GM19468 (cell line): Measurements from ENCODE around the gene TANC1.

Experiments
- ATAC-seq: cut with Tn5 transposase; IDR thresholded peaks from one replicate; pipeline ENCODE4 v1.9.1; 2021; ENCODE audit warnings: mild to moderate bottlenecking, moderate library complexity, moderate number of reproducible peaks; ENCODE audit not compliant: unreplicated experiment; ENCODE audit errors: extremely low read depth

The TANC1 gene

DNA sequence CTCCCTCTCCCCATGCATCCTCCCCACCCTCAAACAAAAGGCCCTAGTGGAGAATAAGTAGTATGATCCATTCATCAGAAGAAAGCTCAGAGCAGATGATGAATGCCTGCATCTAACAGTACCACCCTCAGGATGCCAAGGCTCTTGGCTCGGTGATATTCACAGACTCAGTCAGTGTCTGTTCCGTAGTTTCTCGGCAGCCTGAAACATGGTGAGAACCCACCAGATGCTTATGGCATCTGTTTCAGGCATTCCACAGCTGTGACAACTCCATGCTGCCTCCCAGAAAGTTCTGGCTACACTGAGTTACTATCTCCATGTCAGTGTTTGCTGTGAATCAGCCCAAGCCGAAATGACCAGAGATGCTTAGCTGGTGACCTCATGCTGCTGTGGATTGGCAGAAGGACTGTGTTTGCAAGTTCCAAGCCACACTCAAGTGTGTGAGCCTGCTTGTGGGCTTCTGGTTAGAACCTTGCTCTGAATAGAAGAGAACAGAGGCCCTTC, 234.2 kb downstream of the TANC1 start:
- ATAC-seq, result no peak

DNA sequence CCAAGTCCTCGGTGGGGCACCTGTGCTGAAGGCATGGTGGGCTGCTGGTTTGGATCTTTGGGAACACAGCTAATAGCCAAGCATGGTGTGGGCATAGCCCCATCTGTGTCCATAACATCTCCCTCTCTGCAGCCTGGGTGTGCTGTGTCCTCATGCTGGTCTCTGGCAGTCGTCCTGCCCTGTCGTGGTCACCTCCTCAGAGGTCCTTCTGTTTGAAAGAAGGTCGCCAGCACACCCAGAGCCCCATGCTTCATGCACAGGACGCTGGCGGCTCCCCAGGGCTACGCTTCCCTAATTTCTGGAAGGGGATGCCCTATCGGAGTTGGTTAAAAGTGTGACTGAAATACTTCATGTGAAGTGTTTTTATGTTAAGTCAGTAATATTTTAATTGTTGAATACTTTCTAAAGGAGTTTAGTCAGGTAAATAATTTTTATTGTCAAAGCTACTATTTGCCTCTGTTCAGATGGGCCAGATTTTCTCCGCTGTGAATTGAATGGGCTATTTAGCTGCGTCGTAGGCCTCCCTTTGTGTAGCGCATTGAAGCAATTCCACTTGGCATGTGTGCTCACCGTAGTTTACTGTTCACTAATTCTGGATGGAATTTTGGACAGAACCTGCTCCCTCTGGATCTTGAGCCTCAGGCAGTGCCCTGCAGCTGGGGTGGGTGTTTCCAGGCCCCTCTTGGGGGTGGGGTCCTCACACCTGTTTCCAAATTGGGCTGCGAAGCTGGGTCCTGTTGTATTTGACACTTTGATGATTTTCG, 236.1 kb downstream of the TANC1 start:
- ATAC-seq, result no peak

DNA sequence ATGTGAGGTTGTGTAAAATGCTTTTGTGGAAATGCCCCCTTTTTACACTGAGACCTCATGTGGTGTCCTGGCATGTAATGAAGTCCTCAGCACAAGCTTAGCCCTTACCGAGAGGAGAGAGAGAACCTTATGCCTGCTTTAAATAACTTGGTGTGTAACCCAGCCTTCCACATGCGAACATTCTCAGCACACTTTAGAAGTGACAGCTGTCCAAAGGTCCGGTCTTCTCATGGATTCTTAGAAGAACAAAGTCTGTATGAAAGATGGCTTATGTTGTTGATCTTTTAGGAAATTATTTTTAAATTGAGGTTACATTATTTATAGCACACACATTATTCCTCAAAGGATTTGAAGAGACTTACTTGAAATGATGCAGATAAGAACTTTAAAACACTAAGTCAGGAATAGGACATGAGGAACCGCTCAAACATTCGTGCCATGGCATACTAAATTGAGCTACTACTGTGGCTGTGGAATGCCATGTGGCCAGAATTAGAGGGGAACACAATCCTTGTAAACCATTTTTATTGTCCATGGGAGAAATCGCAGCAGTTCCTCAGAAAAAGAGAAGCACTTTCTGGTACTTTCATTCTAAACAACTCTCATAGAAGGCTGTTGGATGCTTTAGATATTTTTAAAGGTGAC, 238.4 kb downstream of the TANC1 start:
- no peak for ATAC-seq

DNA sequence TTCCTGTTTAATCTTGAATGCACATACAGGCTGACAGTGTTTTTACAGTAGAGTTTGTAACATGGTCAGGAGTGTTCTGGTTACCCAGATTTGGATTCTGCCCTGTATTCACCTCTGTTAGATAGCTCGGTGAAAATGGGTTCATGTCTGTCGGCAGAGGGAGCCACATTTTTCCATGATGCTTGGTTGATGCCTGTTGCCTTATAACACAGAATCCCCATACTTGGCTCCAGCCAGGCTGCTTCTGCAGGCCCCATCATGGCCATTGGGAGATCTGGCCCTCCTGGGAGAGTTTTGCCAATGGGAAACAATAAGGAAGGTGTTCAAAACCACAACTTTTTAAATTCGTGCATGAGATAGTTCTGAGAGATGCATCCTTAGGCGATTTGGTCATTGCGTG, 240.0 kb downstream of the TANC1 start:
- ATAC-seq, result no peak

DNA sequence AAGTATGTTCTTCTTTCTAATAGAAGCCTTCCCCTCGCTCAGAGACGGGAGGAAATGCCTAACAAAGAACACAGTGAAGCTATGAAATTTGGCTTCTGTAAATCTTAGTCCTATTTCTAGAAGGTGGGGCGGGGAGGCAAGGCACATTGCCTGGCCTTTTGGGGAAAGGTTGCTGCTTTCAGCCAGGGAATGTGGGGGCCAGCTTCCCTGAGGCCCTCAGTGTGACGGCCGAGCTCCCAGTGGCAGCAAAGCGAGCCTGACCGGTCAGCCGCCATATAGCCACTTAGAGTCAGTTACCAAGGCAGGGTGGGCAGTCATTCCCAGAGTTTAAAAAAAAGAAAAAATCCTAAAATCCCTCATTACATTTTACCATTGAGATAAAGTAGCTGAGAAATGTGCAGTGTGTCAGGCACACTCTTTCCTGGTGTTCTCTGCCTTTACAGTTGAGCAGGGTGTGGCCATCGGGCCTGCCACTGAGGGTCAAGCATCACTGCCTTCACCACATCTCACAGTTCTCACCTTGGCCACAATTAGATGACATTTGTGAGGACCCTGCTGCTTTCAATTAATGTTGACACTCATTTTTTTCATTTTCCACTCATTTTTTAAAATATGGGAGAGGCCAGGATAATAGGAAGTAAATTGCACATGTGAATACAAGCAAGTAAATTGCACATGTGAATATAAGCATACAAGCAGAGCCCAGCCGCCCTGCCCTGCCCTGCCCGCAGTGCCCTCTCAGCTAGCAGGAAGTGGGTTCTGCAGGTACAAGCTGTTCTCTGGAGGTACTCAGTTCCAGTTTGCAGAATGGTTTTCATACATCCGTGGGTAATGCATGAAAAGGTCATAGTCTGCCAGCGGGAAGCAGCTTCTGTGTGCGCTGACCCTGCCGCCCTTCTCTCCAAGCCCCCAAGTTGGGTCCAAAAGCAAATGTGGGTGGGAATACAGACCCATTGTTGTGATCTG, 241.2 kb downstream of the TANC1 start:
- peak; percentile 80 for ATAC-seq

DNA sequence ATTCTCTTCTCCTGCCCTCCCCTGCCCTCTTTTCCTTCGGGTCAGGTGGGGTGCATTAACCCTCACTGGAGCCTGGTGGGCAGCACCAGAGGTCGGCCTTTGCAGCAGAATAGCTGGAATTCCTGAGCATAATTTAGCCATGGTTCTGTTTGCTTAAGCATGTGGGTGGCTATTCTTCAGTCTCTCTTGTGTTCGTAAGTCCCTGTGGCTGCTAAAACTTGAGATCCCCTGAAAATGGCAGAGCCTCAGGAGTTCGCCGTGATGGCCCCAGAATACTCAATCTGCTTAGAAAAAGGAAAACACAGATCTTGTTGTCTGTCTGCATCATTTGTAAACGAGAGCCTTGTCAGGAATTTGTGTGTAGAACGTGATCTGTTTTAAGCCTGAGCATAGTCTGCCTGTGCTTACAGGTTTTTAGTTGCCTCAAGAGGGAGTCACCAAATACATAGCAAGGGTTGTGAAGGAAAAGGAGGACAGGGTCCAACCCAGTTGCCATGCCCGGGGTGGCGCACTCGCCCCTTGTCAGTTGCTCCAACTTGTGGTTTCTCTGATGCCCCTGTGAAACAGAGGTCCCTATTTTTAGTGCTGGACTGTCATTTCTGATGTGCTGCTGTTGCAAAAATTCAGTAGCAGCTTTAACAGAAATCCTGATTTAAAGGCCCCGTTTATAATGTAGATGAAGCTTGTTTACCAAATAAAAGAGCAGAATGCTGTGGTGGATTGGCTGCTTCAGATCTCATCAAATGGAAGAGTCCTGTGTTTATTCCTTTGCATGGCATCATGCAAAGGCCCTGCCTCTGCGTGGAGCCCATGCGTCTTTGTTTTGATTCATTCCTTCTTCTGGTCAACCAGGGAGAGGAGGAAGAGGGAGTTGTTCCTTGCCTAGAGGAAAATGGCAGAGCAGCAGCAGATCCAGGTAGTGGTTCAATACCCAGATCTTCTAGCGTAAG, 243.3 kb downstream of the TANC1 start:
- ATAC-seq, result no peak

DNA sequence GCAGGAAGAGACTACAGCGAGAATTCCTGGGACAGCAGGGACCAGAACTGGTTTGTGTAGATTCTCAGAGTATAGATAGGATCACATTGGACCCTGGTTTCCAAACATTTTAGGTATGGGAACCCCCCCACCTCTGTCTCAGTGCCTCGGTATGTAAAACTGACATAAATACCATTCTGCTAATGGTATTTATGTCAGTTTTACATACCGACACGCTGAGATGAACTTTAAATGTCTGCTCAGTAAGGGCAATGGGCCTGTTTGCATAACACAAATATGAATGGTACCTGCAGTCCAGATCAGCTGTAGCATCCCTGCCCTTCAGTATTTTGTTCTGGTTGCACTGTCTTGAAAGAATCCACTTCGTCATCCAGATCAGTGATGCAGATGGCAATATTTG, 244.9 kb downstream of the TANC1 start:
- ATAC-seq, result no peak

DNA sequence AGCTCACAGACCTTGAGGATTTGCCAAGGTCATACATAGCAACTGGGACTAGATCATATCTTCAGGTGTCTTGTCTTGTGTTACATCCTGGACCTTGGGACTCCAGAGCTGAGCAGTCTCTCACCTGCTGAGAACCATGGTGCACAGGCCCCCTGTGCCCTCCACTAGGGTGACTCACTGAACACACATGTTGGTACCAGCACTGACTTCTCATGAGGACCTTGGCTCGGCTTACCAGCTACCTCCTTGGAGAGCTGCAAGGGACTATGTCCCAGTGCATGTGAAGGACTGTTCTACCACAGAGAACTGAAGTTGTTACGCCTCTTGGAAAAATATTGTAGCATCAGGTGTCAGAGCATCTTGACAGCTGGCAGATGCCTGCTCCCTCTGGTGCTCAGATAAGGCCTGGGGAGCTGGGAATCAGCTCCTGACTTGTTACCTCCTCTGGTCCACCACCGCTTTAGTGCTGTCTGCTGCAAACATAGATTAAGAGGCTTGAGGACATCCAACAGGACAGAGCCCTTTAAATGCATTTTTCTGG, 246.0 kb downstream of the TANC1 start:
- no peak for ATAC-seq

DNA sequence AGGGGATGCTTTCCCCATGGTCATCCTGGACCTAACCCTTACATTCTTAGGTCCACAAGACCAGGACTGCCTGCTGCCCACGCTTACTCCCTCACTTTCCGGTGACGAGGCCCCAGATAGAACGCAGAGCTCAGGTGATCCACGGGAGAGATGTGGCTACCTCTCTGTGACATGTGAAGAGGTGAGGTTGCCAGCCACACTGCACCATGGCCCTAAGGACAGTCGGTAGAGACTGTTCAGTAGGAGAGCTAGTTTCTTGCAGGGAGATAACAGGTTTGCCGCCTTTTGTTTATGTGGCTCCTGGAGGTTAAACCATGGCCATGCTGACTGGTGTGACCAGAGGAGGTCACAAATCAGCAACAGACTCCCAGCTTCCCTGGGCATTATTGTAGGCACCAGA, 246.7 kb downstream of the TANC1 start:
- no peak for ATAC-seq

DNA sequence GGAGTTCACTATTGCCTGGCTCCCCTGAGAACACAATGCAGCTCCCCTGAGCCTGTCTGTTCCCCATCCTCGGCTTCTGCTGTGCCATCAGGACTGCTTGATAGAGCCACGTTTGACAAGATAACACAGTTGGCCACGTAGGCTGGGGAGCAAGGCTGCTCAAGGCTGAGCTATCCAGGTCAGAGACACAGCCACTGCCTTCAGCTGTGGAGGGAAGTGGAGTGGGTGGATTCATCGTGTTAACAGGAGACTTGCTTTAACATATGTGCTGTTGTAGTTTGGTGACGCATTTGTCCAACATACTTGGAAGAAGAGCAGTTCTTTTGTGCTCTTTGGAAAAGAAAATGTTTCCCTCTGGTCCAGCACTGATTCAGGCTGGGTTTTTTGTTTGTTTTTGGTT, 249.2 kb downstream of the TANC1 start:
- ATAC-seq, result no peak

DNA sequence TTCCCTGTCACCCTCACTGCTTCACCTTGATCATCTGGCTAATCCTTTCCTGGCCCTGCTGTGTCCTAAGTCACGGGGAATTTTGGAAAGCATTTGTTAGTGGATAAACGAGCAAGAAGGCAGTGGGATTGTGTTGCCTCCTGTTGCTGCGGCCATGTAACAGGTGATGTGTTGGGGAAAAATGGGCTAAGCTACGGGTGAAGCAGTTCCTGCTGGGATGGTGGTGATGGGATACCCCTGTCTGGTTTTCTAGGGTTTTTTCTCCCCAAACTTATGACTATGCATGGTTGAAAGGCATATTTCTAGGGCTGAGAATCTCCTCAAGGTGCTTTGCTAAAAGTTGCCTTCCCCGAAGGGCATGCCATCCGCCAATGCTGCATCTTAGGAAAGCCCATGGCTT, 249.9 kb downstream of the TANC1 start:
- ATAC-seq, result no peak

DNA sequence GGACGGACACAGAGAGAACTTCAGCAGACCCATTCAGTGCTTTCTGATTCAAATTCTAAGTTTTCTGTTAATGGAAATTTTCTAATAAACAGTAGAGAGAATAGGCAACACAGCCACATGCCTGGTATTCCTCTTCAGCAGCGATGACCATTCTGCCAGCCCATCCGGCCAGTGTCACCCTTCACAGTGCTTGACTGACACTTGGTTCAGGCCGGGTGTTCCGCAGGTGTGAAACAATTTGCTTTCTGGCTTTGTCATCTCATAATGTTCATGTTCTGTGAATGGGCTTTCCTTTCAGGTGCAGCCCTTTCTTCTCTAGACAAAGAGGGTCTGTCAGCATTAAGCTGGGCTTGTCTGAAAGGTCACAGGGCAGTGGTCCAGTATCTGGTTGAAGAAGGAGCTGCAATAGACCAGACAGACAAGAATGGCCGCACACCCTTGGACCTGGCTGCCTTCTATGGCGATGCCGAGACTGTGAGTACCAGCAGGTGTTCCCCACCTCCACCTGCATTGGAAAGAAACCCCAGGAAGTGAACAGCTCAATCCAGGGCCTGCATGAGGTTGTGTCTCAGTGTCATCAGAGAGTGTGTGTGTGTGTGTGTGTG, 251.1 kb downstream of the TANC1 start:
- ATAC-seq, result no peak

DNA sequence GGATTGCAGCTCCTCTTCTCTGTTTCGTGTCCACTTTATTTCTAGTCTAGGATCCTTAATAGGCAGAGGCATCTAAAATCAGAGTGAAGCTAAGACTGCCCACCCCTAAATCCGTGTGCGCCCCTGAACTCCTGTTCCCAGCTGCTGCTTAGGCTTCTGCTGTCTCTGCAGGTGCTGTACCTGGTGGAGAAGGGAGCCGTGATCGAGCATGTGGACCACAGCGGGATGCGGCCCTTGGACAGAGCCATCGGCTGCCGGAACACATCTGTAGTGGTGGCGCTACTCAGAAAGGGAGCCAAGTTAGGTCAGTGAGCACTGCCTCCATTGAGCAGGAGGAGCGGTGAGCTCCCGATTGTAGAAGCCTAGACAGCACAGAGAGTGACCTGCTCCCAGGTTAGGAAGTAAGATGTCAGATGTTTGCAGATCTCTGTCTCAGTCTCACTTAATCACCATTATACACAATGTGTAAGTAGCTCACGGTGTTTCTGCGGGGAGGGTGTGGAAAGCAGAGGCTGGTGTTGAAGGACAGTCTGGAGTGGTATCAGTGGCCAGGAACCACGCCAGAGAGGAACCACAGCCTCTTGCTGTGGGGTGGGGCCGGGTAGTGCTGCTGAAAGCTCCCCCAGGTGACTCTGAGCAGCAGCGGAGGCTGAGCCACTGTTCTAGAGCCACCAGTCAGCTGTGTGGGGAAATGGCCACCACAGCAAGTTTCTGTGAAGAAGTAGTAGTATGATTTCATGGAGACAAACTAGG, 255.8 kb downstream of the TANC1 start:
- ATAC-seq, result no peak

DNA sequence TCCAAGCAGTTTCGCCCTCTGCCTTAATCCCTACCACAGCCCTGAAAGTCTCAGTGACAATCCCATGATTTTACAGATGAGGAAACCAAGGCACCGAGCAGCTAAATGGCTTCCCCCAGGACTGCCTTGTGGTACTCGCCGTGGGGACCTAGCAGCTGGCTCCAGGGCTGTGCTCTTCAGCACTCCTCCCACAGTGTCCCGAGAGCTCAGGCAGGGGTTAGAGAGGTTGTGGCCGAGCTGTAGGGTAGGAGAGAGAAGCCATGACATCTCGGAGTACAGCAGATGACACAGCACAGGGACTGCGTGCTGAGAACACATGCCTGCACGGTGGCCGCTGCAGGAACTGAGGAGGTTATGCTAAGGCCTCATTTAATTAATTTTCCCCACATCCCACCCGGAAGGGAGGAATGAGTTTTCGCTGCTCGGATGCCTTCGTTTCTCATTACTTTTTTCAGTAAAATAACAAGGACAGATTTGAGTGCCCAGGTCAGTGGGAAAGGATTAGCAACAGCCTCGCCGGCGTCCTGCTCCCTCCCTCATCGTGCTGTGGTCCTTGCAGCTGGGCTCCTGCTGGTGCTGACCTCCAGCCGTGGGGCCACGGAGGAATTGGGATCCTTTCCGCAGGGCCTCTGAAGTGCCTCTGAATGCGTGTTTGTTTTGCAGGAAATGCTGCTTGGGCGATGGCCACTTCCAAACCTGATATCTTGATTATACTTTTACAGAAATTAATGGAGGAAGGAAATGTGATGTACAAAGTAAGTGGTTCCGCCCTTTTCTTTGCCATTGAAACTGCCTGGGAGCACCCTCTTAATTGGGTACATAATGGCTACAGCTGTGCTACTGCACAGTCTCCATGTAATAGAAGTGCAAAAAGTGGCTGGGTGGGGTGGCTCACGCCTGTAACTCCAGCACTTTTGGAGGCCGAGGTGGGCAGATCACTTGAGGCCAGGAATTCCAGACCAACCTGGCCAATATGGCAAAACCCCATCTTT, 256.9 kb downstream of the TANC1 start:
- ATAC-seq, result no peak

DNA sequence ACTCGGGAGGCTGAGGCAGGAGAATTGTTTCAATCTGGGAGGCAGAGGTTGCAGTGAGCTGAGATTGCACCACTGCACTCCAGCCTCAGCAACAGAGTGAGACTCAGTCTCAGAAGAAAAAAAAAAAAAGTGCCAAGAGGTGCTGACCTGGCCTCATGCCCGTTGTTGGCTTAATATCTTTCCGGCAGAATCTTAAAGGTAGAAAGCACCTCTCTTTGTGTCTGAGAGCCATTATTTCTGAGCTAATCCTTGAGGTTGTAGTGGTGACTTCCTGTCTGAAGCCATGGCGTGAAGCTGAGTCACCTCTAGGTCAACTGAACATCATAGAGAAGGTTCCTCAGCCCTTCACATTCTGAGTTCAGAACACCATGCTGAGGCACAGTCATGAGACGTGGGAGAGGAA, 257.6 kb downstream of the TANC1 start:
- no peak for ATAC-seq

DNA sequence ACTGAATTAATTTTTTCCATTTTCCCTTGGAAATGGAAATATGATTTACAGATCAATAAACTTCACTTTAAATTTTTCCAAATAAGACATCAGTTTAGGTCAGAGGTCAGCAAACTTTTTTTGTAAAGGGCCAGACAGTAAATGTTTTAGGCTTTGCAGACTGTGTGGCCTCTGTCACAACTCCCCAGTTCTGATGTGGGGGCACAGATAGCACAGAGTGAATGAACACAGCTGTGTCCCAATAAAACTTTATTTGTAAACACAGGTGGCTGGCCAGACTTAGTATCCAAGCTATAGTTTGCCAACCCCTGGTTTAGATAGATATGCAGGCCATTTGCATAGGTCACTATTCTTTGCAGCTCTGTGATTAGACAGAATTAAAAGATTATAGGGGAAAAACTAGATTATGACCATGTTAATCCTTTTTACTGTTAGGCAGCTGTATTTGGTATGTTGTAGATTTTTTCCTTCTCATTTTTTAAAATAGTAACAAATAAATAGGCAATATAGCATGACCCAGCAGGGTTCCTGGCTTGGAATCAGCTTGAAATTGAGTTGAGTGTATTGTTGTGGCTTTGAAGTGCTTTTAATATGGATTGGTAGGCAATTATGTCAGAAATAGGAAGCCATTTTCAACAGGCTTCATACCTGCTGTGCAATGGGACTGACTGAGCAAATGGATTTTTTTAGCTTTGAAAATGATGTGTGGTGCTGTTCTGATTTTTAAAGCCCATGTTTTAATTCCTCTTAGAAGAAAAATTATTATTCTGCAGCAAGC, 258.4 kb downstream of the TANC1 start:
- ATAC-seq, result no peak
